LNCaP clone FGC (cell line): Measurements from ENCODE around the gene DDX27.

ENCODE experiments used
- DNase-seq: peaks from one replicate; pipeline ENCODE4 v3.0.0-alpha.2; 2011; ENCODE audit warnings: low read depth
- H3K4me3 ChIP-seq: 2 replicates; pipeline ENCODE4 v1.5.1; 2011; ENCODE audit warnings: mild to moderate bottlenecking, low read depth, low read length, control low read depth
- CTCF ChIP-seq: IDR thresholded peaks from 2 replicates; pipeline ENCODE4 v1.5.1; 2012; ENCODE audit warnings: mild to moderate bottlenecking; ENCODE audit not compliant: control insufficient read depth, insufficient read depth; ENCODE audit errors: extremely low read depth

The DDX27 gene

GRCh38 chr20:49272654-49273053, 53.4 kb downstream of the DDX27 start:
- no peak for DNase-seq
- TF ChIP-seq CTCF, result no peak

DNA sequence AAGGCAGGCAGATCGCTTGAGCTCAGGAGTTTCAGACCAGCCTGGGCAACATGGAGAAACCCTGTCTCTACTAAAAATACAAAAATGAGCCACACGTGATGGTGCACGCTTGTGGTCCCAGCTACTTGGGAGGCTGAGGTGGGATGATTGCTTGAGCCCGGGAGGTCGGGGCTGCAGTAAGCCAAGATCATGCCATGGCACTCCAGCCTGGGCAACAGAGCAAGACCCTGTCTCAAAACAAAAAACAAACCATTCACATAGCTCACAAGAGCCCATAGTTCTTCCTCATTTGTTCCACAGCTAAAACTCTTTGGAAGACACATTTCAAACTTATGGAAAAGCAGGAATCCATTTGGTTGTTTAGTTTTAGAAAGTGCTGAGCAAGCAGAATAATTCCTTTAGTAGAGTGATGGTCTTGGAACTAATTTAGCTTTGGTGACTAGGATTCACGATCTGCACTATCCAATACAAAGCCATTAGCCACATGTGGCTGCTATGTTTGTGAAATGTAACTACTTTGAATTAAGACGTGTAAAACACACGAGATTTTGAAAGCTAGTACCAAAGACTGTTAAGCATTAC, 54.6 kb downstream of the DDX27 start:
- no peak for DNase-seq
- H3K4me3 ChIP-seq, result no peak overlapping the region
- no peak for TF ChIP-seq CTCF

More at GRCh38 chr20:49272654-49273053, 53.4 kb downstream of the DDX27 start:
- no peak overlapping the region for H3K4me3 ChIP-seq

GRCh38 chr20:49275216-49275615, 56.0 kb downstream of the DDX27 start:
- DNase-seq, result no peak
- H3K4me3 ChIP-seq, result no peak overlapping the region

DNA sequence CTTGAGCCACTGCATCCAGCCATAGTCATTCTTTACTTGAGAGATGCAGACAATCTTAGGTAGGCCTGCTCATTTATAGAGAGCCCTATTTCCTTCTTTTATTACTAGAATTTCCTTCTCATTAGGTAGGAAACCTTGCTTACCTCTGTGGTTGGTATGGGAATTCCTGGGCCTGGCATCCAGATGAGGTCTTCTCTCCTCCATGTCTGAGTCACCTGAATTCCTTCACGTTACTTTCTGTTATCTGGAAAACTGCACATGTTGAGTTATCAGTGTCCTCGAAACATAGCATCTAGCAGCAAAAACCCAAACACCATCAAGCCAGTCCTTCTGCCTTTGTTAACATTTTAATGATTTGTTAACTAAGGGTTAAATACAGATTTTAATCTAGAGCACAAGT, 56.4 kb downstream of the DDX27 start:
- DNase-seq, result no peak

More at GRCh38 chr20:49275216-49275615, 56.0 kb downstream of the DDX27 start:
- TF ChIP-seq CTCF, result no peak

GRCh38 chr20:49276161-49276960, 57.1 kb downstream of the DDX27 start:
- DNase-seq, result no peak
- no peak for TF ChIP-seq CTCF
- H3K4me3 ChIP-seq, result peak overlapping the region; percentile 99

More for the DNA sequence above, 56.4 kb downstream of the DDX27 start:
- peak overlapping the region; percentile 99; the same call in 1 of the 2 replicates for H3K4me3 ChIP-seq
- no peak for TF ChIP-seq CTCF

DNA sequence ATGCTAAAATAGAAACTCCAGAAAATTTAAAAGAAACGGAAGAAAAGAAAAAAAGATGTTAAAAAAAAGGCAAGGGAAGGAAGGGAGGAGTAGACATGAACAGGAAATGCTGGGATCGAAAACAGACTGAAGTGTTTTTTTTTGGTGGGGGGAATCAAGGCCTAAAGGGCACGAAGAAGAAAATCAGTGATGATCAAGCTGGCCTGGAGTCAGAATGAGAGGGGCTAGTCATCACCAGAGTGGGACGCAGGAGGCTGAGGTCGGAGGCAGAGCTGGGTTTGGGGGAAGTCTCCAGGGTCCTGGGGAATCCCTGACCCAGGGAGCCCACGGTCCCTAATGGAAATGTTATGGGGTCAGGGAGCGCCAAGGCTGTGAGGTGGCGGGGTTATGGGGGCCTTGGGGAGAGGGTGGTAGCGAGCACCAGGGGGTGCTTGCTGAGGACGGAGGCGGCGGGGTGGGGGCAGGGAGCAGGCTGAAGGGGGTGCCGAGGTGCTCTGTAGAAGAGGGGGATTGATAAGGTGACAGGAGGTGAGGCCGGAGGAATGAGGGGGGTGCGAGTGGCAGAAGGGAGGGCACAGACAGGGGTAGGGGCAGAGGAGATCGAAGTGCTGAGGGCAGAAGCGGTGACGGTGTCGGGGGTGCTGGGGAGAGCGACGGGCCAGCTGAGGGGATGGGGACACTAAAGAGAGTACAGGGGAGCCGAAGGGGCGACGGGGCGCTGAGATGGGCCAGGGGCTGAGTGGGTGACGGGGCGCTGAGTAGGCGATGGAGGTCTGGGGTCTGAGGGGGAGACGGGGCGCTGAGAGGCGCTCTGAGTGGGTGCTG, 58.0 kb downstream of the DDX27 start:
- no peak for DNase-seq
- no peak for TF ChIP-seq CTCF
- H3K4me3 ChIP-seq, result peak overlapping the region; percentile 99
